Fibroblast of the conjunctiva (primary cell): ENCODE results near the gene TSPAN31.

Experiments
- DNase-seq: peaks from one replicate; pipeline ENCODE4 v3.0.0-alpha.2; 2010; ENCODE audit warnings: low read depth

The TSPAN31 gene

GRCh38 chr12:57752668-57753000 lies 7.8 kb downstream of the TSPAN31 start:
- DNase-seq: no peak

- DNase-seq: no peak
These were observed 9.0 kb downstream of the TSPAN31 start for GRCh38 chr12:57753756-57754337.

DNA sequence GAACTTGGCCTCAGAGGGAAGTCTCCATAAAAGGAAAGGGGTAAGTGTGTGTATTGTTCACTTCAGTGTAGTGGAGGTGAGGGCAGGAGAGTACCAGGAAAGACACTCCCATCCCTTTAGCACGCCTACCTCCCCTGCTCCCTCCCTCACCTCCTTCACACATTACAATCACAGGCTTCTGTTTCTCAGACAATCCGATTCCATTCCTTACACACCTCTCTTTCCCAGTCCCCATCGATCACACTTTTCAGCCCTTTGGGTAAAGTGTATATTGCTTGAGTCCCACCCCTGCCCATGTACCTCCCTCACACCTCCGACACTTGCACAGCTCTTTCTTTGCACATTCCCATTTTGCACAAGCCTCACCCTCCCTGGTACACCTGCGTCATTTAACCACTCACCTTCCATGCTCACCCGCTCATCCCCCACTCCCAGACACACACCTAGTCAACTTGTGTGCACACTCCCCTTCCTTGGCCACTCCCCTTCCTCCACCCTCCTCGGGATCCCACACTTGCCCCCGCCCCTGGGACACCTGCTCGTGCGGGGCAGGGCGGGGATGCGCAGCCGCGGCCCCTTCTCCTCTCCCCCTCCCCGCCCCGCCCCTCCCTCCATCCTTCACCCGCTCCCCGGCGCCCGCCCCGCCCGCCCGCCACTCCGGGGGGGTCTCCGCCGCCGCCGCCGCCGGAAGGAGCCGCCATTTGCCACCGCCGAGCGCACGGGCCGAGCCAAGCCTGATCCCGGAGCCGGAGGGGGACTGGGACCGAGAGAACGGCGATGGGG lies 9.8 kb downstream of the TSPAN31 start, which contains the start of gene MARCHF9:
TSS of gene MARCHF9 (plus strand) at position 693 of the 783 bp plus-strand sequence. CDS start 426 bp downstream, outside the sequence.
- DNase-seq: no peak

- DNase-seq: no peak
These were observed 10.3 kb downstream of the TSPAN31 start for GRCh38 chr12:57755194-57755453.

DNA sequence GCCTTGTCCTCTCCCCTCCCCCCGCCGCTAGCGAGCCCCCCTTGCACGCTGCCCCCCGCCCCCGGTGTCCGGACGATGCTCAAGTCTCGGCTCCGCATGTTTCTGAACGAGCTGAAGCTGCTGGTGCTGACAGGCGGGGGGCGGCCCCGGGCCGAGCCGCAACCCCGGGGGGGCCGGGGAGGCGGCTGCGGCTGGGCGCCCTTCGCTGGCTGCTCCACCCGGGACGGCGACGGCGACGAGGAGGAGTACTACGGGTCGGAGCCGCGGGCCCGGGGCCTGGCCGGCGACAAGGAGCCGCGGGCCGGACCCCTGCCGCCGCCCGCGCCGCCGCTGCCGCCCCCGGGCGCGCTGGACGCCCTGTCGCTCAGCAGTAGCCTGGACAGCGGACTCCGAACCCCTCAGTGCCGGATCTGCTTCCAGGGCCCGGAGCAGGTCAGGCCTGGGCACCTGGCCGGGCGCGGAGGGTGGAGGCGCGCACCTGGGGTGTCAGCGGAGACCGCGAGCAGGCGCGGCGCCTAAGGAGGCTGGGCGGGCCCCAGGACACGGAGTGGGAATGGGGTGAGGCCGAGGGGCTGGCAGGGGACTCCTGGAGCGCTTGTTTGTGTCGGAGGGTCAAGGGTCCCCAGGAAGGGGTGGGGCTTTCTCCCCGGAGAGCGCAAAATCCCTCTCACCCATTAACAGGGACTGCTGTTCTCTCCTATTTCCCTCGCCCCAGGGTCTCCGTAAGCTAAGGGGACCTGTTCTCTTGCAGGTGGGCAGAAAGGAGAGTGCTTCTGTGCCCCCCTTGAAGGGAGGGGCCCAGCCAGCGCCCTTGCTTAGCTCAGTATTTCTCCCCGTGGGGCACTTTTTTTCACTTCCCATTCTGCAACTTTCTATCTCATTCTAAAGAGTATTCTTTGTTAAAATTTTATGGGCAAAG lies 10.9 kb downstream of the TSPAN31 start:
- DNase-seq: no peak

DNA sequence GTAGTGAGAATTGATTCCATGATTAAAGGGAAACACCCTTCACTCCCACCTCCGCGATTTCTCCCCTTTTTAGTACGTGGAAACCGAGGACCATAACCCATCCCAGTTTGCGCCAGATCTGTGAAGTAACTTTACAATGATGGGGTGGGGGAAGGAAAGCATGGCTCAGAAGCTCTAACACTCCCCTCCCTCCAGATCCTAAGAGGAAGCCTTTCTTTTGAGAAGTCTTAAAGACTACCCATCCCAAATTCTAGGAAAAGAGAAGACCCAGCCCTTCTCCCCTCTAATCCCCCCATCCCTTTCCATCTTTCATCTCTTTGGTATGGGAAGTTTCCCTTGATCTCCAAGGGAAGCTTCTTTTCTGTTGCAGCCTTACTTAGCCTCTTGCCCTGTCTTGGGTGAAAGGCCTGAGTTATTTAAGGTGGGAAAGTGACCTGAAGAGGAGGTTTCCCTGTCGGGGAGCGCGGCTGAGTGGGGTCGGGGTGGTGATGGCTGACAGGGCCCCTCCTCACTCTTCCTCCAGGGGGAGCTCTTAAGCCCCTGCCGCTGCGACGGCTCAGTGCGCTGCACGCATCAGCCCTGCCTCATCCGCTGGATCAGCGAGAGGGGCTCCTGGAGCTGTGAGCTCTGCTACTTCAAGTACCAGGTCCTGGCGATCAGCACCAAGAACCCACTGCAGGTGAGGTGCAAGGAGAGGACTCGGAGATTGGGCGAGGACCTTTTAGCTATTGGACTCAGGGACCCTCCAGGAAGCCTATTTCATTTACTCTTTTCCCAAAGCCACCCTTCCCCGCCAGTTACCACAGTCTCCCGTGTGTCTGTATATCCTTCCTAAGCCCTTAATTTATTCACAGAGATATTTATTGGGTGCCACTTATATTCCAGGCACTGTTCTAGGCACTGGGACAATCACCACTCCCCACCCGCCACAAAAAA lies 11.8 kb downstream of the TSPAN31 start:
- DNase-seq: no peak

GRCh38 chr12:57757771-57758170 lies 12.9 kb downstream of the TSPAN31 start:
- DNase-seq: no peak

DNA sequence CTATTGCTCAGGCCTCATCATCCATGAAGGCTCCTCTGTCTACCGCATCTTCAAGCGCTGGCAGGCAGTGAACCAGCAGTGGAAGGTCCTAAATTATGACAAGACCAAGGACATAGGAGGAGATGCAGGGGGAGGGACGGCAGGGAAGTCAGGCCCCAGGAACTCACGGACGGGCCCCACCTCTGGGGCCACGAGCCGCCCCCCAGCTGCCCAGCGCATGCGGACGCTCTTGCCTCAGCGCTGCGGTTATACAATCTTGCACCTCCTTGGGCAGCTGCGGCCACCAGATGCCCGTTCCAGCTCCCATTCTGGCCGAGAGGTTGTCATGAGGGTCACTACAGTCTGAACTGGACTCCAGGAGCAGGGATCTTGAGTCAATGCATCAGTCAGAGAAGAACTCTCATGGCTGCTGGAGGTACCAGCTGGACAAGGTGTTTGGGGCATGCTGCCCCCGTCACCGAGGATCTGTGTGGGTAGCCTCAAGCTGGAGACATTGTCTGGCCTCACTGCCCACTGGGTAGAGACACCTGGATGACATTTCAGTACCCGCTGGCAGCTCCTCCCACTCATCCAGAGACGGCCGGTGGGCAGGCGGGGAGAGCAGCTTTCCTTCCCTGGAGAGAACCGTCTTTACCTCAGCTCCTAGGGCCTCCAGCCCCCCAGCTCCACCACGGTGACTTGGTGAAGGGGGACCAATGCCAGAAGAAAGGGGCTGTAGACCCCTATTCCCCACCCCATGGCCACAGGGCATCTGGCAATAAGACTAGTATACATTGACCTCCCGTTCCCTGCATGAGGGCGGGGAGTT lies 13.9 kb downstream of the TSPAN31 start:
- DNase-seq: no peak

GRCh38 chr12:57759360-57759980 lies 14.6 kb downstream of the TSPAN31 start:
- no peak for DNase-seq

DNA sequence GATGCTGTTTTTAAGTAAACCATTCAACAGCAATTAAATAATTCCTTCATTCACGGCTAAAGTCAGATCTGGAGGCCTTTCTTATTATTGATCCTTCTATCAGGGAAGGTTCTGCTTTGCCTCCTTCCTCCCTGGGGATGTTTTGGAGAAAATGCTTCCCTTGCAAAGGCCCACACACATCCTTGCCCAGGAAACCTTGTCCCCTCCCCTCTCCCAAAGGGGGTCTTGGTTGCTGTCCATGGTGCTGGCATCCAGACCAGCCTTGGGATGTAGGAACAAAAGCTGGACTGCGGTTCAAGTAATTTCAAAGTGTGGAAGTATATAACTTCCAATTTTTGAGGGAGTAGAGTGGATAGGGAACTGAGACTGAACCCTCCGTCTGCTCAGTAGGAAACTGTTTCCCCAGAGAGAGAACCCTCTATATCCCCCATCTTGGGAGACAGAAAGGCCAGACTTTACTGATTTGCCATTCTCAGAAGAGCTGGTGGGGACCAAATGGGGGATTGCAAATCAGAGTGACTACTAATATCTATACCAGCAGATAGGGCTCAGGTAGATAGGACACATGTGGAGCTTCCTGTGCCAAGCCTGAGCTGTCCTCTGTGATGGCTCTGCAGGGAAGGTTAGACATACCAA lies 15.6 kb downstream of the TSPAN31 start:
- no peak for DNase-seq

GRCh38 chr12:57761391-57761998 lies 16.7 kb downstream of the TSPAN31 start:
- DNase-seq: no peak

DNA sequence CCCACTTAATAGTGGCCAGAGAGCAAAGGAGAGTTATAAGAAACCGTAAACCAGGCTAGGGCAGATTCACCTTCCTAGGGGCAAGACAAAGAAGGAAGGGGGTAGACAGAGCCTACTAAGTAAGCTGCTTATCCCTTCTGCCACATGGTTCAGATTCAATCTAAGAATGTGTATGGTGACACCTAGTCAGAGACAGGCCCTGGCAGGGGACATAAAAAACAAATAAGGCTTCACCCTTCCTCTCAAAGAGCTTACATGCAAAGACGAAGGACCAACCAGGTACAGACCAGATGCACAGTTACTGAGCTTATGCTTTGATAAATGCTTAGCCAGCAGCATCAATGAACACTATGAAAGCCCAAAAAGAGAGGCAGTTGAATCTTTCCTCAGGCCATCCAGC lies 17.6 kb downstream of the TSPAN31 start:
- DNase-seq: no peak

DNA sequence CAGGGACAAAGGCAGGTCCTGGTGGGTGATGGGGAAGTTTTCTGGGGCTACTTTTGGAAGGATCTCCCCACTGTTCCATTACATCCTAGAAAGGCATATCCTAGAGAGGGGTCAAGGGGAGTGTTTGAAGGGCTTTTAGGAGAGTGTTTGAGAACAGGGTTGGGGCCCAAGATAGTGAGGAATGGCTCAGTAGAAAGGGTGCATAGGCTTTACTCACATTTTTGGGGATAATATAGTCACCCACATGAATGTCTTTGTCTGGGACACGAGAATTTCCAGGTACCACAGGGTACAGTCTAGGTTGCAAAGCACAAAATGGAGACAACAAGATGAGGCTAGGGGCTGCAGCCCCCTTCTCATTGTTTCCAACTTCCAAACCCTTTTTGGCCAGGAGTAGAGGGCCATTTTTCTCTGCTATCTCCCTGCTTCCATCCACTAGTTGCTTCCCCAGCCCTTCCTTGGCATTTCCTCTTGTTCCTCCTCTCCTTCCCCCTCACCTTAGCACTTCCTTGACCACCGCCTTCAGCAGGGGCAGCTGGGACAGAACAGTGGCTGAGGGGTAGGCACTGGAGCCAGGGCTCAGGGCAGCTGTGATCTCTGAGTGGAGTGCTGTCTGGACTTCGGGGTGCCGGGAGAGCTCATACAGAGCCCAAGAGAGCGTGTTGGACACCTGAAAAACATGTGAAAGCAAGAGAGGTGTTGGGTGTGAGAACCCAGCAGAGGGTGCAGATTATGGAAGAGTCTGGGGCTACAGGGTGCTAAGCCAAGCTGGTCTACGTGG lies 19.2 kb downstream of the TSPAN31 start:
- no peak for DNase-seq

DNA sequence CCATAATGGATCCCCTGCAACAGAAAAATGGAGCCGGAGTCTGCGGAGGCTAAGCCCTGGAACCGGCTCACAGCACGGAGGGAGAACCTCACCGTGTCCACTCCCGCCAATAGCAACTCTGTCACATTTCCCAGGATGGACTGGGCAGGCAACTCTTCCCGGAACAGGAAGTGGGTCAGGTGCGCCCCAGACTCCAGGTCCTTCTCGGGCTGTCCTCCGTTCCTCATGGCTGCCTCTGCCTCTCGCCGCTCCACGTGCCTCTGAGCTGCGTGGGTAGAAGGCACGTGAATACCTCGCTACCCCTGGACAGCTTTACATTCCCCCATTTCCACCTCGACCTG lies 19.8 kb downstream of the TSPAN31 start:
- DNase-seq: no peak

- no peak for DNase-seq
These were observed 20.3 kb downstream of the TSPAN31 start for GRCh38 chr12:57765003-57765697.

DNA sequence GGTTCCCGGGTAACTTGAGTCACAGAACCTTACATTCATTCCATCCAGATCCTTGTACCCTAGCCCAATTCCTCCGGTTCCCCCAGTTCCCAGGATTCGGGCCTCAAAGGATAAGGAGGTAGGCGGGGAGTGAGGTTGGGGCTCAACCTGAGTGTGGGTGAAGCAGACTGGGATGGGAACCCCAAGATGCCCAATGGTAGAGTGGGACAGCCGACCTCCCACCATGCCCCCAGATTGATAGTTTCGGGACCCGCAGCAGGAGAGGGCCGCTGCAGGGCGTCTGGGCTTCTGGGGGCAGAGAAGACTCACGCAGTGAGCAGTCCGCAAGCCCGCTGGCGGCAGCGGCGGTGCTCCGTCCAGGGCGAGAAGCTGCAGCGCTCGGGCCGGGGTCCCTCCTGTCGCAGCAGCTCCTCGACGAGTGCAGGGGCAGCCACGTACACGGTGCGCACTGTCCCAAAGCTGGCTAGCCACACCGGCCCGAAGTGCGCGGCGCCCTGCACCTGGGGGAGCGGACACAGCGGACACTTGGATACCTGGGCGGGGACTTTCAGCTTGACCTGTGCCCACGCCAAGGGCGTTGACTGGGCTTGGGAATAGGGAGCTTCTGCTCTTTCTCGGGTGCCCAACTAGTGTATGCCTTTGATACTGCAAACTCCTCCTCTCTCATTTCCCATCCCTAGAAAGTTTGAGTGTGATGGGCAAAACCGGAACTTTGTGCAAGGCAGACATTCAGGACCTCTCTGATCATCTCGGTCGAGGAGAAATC lies 21.0 kb downstream of the TSPAN31 start:
- DNase-seq: no peak

- DNase-seq: no peak
These were observed 21.8 kb downstream of the TSPAN31 start, which contains the start of gene CYP27B1 for GRCh38 chr12:57766464-57767304. TSS of gene CYP27B1 (minus strand) at chr12:57767078. CDS start at chr12:57767041, 37 bp downstream.
